ENCODE data around the gene CCHCR1. TPM values are rescaled to one million over a fixed set of nuclear protein-coding genes. Genes with fewer than 3 reads are reported as not detected.

CCHCR1 gene
- total and polyA plus RNA-seq, 2 of the 8 experiments (the other 6 are each of a cell fraction or from before 2014, with no cell fraction given) = 20.9 to 38.0 TPM

DNA sequence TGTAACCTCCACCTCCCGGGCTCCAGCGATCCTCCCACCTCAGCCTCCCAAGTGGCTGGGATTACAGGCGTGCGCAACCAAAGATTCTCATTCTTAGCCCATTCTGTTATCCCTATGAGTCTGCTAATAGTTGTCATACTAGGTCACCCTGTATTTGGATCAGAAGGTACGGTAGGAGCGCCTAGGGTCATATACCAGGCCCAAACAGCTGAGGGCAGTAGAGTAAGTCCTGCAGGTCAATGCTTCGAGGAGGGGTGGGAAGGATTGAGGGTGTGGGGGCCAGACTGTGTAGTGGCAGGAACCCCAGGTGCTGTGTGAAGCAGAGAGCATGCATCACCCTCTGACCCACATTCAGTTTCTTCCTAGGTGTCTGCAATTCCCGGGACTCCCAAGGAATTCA is 35.6 kb upstream of the CCHCR1 start:
- Histone ChIP-seq H2BK120ac (replicated peaks; ENCODE audit: low read depth, low read length) (no peak overlapping the region), H3K36me3 (ENCODE audit: control insufficient read depth in 2 of 4, insufficient read depth in 4 of 4, low read length in 3 of 4) (no peaks in the 10 kb centered on the region), H2AFZ (ENCODE audit: low read length) (no peak overlapping the region), H2BK12ac (ENCODE audit: low read depth, low read length) (no peak overlapping the region; the same call in 1 of the 2 replicates), H2BK15ac (ENCODE audit: low read length) (no peak overlapping the region), H2AK5ac (ENCODE audit: low read depth, low read length) (no peak overlapping the region), H3K9ac (replicated peaks in 1 of 4; ENCODE audit: extremely low read depth in 1 of 4, low read depth in 3 of 4, low read length in 3 of 4) (no peak overlapping the region), H4K5ac (ENCODE audit: insufficient read length, low read depth, low read length) (no peak overlapping the region), H4K91ac (replicated peaks; ENCODE audit: insufficient read length, low read length) (no peak overlapping the region), H3K4me1 (replicated peaks in 1 of 4; ENCODE audit: control insufficient read depth in 3 of 4, insufficient read depth in 4 of 4, low read length in 3 of 4) (peaks cover 0 to 4% (median 0%) of the 10 kb centered on the region in 4 experiments; a peak in 2 of 7 replicates), H3K27me3 (replicated peaks in 1 of 4; ENCODE audit: control insufficient read depth in 3 of 4, extremely low read depth in 1 of 4, insufficient read depth in 3 of 4, low read length in 3 of 4) (no peaks in the 10 kb centered on the region), H3K23me2 (ENCODE audit: low read depth, low read length) (no peaks in the 10 kb centered on the region; the same call in 1 of the 2 replicates), H4K8ac (ENCODE audit: extremely low read depth, insufficient read depth, low read length) (no peak overlapping the region), H3K14ac (ENCODE audit: insufficient read length) (no peak overlapping the region), H3K4me2 (ENCODE audit: insufficient read depth in 1 of 2, low read depth in 2 of 2, low read length in 2 of 2) (no peak overlapping the region), H3K23ac (ENCODE audit: insufficient read length) (no peak overlapping the region), H2BK20ac (ENCODE audit: low read length) (no peak overlapping the region), H3K4ac (replicated peaks; ENCODE audit: insufficient read length, low read depth, low read length) (no peak overlapping the region), H4K20me1 (replicated peaks in 1 of 2; ENCODE audit: control insufficient read depth in 1 of 2, insufficient read depth in 2 of 2, low read length in 2 of 2) (no peaks in the 10 kb centered on the region), H3K4me3 (ENCODE audit: extremely low read depth in 1 of 4, insufficient read depth in 2 of 4, low read depth in 3 of 4, low read length in 4 of 4) (no peak overlapping the region), H3K27ac (ENCODE audit: low read depth, low read length) (no peak overlapping the region), H3K79me2 (ENCODE audit: control insufficient read depth in 1 of 2, insufficient read depth in 2 of 2, low read length in 2 of 2) (no peaks in the 10 kb centered on the region), H3K9me3 (ENCODE audit: insufficient read depth in 2 of 2, low read depth in 1 of 2, low read length in 1 of 2) (peaks cover 0 to 4% of the 10 kb centered on the region in 2 experiments; a peak in 1 of 4 replicates), H3K56ac (replicated peaks; ENCODE audit: insufficient read length, low read depth, low read length) (no peak overlapping the region), H3K79me1 (ENCODE audit: low read depth, low read length) (no peaks in the 10 kb centered on the region), H3K18ac (ENCODE audit: extremely low read depth, low read length) (no peak overlapping the region), H2BK5ac (ENCODE audit: low read depth, low read length) (no peak overlapping the region)
- DNase-seq (ENCODE audit: low read depth in 1 of 2, low spot score in 2 of 2) = no peak
- no peak for TF ChIP-seq EZH2 (IDR thresholded peaks at IDR 0.05; ENCODE audit: low read depth, low read length, severe bottlenecking)
- TF ChIP-seq RAD21 (IDR thresholded peaks at IDR 0.05 in 1 of 2, conservative IDR thresholded peaks at IDR 0.05 in 1 of 2; ENCODE audit: low read depth in 2 of 2, low read length in 2 of 2) = peak; percentile 48 to 63
- TF ChIP-seq, protein P1, sequence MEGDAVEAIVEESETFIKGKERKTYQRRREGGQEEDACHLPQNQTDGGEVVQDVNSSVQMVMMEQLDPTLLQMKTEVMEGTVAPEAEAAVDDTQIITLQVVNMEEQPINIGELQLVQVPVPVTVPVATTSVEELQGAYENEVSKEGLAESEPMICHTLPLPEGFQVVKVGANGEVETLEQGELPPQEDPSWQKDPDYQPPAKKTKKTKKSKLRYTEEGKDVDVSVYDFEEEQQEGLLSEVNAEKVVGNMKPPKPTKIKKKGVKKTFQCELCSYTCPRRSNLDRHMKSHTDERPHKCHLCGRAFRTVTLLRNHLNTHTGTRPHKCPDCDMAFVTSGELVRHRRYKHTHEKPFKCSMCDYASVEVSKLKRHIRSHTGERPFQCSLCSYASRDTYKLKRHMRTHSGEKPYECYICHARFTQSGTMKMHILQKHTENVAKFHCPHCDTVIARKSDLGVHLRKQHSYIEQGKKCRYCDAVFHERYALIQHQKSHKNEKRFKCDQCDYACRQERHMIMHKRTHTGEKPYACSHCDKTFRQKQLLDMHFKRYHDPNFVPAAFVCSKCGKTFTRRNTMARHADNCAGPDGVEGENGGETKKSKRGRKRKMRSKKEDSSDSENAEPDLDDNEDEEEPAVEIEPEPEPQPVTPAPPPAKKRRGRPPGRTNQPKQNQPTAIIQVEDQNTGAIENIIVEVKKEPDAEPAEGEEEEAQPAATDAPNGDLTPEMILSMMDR (IDR thresholded peaks at IDR 0.05; ENCODE audit: control extremely low read depth in 1 of 3, insufficient read depth in 1 of 3, low read depth in 1 of 3, low read length in 3 of 3) = peak; percentile 38 to 51 (median 51)
- no peak for TF ChIP-seq POLR2A (IDR thresholded peaks at IDR 0.05; ENCODE audit: control extremely low read depth in 1 of 2, low read depth in 2 of 2, low read length in 2 of 2)
- no peak for TF ChIP-seq GTF2F1 (IDR thresholded peaks at IDR 0.05; ENCODE audit: borderline replicate concordance, low read depth, low read length)
- TF ChIP-seq KDM1A (IDR thresholded peaks at IDR 0.05; ENCODE audit: borderline replicate concordance, low read length) = no peak
- no peak for TF ChIP-seq SAP30 (IDR thresholded peaks at IDR 0.05; ENCODE audit: insufficient read depth, insufficient replicate concordance, low read length)
- TF ChIP-seq TBP (IDR thresholded peaks at IDR 0.05; ENCODE audit: low read depth, low read length) = no peak
- no peak for TF ChIP-seq SP1 (IDR thresholded peaks at IDR 0.05; ENCODE audit: low read depth, low read length)
- POLR2A ChIA-PET (ENCODE audit: partially characterized antibody) = interaction anchor here (61.6 kb wide), 1 partner anchor 46 kb away, joined by 2251 read pairs; the partner anchor contains the start of genes CCHCR1, CDSN, POU5F1 and PSORS1C1
- 83% methylated on average over 8 of the region's 8 CpGs; no CpG with 5 or more reads in 1 of the 2 experiments for WGBS, 2 experiments (ENCODE audit: extremely low coverage in 1 of 2, insufficient coverage in 1 of 2, insufficient read length in 1 of 2, insufficient replicate concordance in 2 of 2, low coverage in 1 of 2, low lambda C conversion rate in 2 of 2, missing lambda C conversion rate in 1 of 2)
- CTCF ChIA-PET (ENCODE audit: partially characterized antibody) = interaction anchor here (0.6 to 11.0 kb wide), 22 partner anchors 10 to 349 kb away, joined by 3 to 103 read pairs (median 8); partner anchors contain the start of genes C6orf15, PSORS1C2 and TCF19
- no peak for FAIRE-seq
